AG09309 (cell line): ENCODE data around the gene RSF1.

Source experiments
- DNase-seq: peaks from one replicate; pipeline ENCODE4 v3.0.0-alpha.2; 2010; ENCODE audit warnings: low read depth
- H3K4me3 ChIP-seq: 2 replicates; pipeline ENCODE4 v1.5.1; 2011; ENCODE audit warnings: mild to moderate bottlenecking, low read depth, low read length, moderate library complexity; ENCODE audit not compliant: control insufficient read depth
- TF ChIP-seq, protein P1 (sequence below): IDR thresholded peaks from 2 replicates; pipeline ENCODE4 v1.5.1; 2011; ENCODE audit warnings: mild to moderate bottlenecking, low read depth, low read length, inconsistent platforms; ENCODE audit not compliant: insufficient read depth, control insufficient read depth; ENCODE audit errors: missing control alignments

RSF1 gene

DNA sequence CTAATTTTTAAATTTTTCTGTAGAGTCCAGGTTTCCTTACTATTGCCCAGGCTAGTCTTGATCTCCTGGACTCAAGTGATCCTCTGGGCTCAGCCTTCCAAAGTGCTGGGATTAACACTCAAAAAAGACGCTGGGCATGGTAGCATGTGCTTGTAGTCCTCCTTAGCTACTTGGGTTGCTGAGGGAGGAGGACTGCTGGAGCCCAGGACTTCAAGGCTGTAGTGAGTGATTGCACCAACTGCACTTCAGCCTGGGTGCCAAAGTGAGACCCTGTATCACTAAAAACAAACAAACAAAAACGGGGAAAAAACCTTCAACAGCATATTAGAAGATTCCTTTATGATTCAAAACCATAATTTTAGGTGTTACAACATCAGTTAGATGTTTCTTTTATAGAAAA, 44.6 kb downstream of the RSF1 start:
- no peak for DNase-seq
- no peak overlapping the region for H3K4me3 ChIP-seq
- TF ChIP-seq, protein P1, sequence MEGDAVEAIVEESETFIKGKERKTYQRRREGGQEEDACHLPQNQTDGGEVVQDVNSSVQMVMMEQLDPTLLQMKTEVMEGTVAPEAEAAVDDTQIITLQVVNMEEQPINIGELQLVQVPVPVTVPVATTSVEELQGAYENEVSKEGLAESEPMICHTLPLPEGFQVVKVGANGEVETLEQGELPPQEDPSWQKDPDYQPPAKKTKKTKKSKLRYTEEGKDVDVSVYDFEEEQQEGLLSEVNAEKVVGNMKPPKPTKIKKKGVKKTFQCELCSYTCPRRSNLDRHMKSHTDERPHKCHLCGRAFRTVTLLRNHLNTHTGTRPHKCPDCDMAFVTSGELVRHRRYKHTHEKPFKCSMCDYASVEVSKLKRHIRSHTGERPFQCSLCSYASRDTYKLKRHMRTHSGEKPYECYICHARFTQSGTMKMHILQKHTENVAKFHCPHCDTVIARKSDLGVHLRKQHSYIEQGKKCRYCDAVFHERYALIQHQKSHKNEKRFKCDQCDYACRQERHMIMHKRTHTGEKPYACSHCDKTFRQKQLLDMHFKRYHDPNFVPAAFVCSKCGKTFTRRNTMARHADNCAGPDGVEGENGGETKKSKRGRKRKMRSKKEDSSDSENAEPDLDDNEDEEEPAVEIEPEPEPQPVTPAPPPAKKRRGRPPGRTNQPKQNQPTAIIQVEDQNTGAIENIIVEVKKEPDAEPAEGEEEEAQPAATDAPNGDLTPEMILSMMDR: no peak

- no peak for DNase-seq
- TF ChIP-seq, protein P1: no peak
- H3K4me3 ChIP-seq: no peak overlapping the region
Measured at GRCh38 chr11:77771135-77771534, 49.4 kb downstream of the RSF1 start.

DNA sequence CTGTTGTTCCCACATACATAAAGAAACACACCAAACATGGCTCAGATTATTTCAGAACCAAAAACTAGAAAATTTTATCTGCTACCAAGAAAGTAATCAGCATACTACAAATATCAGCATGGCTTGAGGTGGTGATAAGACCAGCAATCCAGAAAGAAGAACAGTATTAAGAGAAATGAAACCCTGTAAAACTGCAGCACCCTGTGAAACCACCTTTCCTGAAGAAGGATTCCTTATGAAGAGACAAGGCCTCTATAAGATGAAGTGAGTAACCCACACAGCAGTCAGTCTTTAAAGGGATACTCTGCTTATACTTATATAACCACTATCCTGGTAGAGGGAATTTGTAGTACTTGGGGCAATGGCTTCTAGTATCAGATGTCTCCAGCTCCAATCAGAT, 49.9 kb downstream of the RSF1 start:
- no peak overlapping the region for H3K4me3 ChIP-seq
- TF ChIP-seq, protein P1: no peak

DNA sequence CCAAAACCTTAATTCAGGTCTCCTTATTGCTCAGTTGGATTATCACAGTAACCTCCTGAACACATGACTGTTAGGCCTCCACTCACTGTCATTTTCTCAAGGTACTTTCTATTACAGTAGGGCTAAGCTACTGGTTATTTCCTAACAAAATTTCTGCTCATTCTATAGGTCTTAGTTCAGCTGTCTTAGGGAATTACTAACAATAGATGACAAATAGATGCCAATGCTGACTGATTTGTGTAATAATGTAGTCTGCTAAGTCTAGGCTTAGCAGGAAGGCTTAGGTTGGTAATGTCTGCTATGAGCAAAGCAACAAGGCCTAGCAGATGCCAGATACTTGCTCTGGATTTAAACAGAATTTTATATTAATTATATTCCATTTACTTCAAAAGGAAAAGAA, 58.1 kb downstream of the RSF1 start:
- no peak for DNase-seq
- no peak overlapping the region for H3K4me3 ChIP-seq
- TF ChIP-seq, protein P1: no peak

More for the DNA sequence above, 49.9 kb downstream of the RSF1 start:
- DNase-seq: no peak

- DNase-seq: no peak
- no peak overlapping the region for H3K4me3 ChIP-seq
- TF ChIP-seq, protein P1: no peak
Measured at GRCh38 chr11:77761491-77761890, 59.0 kb downstream of the RSF1 start.

DNA sequence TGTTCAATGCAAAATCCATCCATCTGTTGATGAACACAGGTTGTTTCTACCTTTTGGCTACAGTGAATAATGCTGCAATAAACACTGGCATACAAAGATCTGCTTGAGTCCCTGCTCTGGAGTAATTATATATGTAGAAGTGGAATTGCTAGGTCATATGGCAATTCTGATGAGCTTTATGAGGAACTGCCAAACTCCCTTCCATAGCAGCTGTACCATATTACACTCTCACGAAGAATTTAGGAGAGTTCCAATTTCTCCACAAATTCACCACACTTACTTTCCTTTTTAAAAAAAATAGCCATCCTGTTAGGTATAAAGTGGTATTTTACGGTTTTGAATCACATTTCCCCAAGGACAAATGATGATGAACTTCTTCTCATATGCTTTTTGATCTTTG, 62.2 kb downstream of the RSF1 start:
- H3K4me3 ChIP-seq: no peak overlapping the region
- no peak for DNase-seq
- TF ChIP-seq, protein P1: no peak

DNA sequence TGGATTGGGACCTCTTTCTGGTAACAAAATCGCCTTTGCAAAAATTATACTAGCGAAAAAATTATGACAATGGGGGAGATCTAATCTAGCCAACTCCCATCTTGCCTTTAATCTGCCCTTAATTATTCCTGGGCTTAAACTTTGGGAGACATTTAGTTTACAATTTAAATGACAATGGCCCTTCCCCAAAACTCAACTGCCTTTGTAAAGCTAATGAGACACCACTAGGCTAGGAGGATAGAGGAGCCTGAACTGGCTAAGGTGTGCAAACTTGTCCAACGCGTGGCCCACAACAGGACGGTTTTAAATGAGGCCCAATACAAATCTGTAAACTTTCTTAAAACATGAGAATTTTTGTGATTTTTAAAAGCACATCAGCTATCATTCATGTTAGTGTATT, 67.3 kb downstream of the RSF1 start:
- DNase-seq: no peak
- TF ChIP-seq, protein P1: no peak
- no peak overlapping the region for H3K4me3 ChIP-seq
